Measurements from ENCODE around the gene PLA2G15. TPM values are rescaled to one million over a fixed set of nuclear protein-coding genes. Genes with fewer than 3 reads are reported as not detected.

Gene PLA2G15
- total and polyA plus RNA-seq, 2 experiments from 2014 or later, result 24.8 to 36.2 TPM

GRCh38 chr16:68283346-68283745, 38.2 kb downstream of the PLA2G15 start:
- TF ChIP-seq EZH2 (IDR thresholded peaks at IDR 0.05; ENCODE audit: insufficient read depth, poor library complexity, severe bottlenecking) (no peak), EZH2phosphoT487 (IDR thresholded peaks at IDR 0.05; ENCODE audit: insufficient read depth, low read depth) (no peak)
- Histone ChIP-seq H3K79me2 (ENCODE audit: insufficient read depth) (peaks cover 89% of the 10 kb centered on the region), H3K27ac (no peak overlapping the region), H3K36me3 (ENCODE audit: low read depth) (peaks cover 22% of the 10 kb centered on the region), H4K20me1 (ENCODE audit: insufficient read depth) (0 out of 2 replicates have a peak, but pooled peaks cover 3% of the 10 kb centered on the region), H3K4me3 (no peak overlapping the region), H3K4me2 (ENCODE audit: unreplicated experiment) (no peak overlapping the region), H3K9ac (no peak overlapping the region), H3K27me3 (replicated peaks; ENCODE audit: insufficient read depth) (no peaks in the 10 kb centered on the region), H3K4me1 (ENCODE audit: insufficient read depth) (peaks cover 15% of the 10 kb centered on the region), H3K9me3 (ENCODE audit: low read depth) (no peaks in the 10 kb centered on the region), H2AFZ (no peak overlapping the region), H3K9me2 (ENCODE audit: insufficient read depth) (no peaks in the 10 kb centered on the region), H3F3A (ENCODE audit: insufficient read depth) (peaks cover 17% of the 10 kb centered on the region)
- DNase-seq, result no peak
- 56 to 59% methylated on average over 5 of the region's 5 CpGs for WGBS, 2 experiments (ENCODE audit: low coverage in 1 of 2, low lambda C conversion rate in 2 of 2, missing lambda C conversion rate in 2 of 2)
- in situ Hi-C loops (cut with MboI), result no loop called here

- no peak for TF ChIP-seq EZH2 (IDR thresholded peaks at IDR 0.05; ENCODE audit: insufficient read depth, poor library complexity, severe bottlenecking)
- TF ChIP-seq EZH2phosphoT487 (IDR thresholded peaks at IDR 0.05; ENCODE audit: insufficient read depth, low read depth), result no peak
- H3K4me1 ChIP-seq (ENCODE audit: insufficient read depth), result peaks cover 21% of the 10 kb centered on the region
- no peaks in the 10 kb centered on the region for H3K9me2 ChIP-seq (ENCODE audit: insufficient read depth)
- 52 to 53% methylated on average over 9 of the region's 9 CpGs for WGBS, 2 experiments (ENCODE audit: low coverage in 1 of 2, low lambda C conversion rate in 2 of 2, missing lambda C conversion rate in 2 of 2)
- H3K27me3 ChIP-seq (replicated peaks; ENCODE audit: insufficient read depth), result no peaks in the 10 kb centered on the region
- H3K4me3 ChIP-seq, result no peak overlapping the region
- no peaks in the 10 kb centered on the region for H3K9me3 ChIP-seq (ENCODE audit: low read depth)
- no peak overlapping the region for H3K4me2 ChIP-seq (ENCODE audit: unreplicated experiment)
- in situ Hi-C loops (cut with MboI), result no loop called here
- peaks cover 94% of the 10 kb centered on the region for H3K79me2 ChIP-seq (ENCODE audit: insufficient read depth)
- DNase-seq, result no peak
- H4K20me1 ChIP-seq (ENCODE audit: insufficient read depth), result 0 out of 2 replicates have a peak, but pooled peaks cover 3% of the 10 kb centered on the region
- H3F3A ChIP-seq (ENCODE audit: insufficient read depth), result peaks cover 22% of the 10 kb centered on the region
- no peak overlapping the region for H3K27ac ChIP-seq
- no peak overlapping the region for H2AFZ ChIP-seq
- H3K36me3 ChIP-seq (ENCODE audit: low read depth), result peaks cover 22% of the 10 kb centered on the region
- no peak overlapping the region for H3K9ac ChIP-seq
Measured at GRCh38 chr16:68283801-68284598, 38.8 kb downstream of the PLA2G15 start.

GRCh38 chr16:68284847-68285246, 39.7 kb downstream of the PLA2G15 start:
- Histone ChIP-seq H3K4me3 (no peak overlapping the region), H3K4me1 (ENCODE audit: insufficient read depth) (peaks cover 30% of the 10 kb centered on the region), H3K27ac (no peak overlapping the region), H3F3A (ENCODE audit: insufficient read depth) (peaks cover 30% of the 10 kb centered on the region), H3K79me2 (ENCODE audit: insufficient read depth) (peaks cover 93% of the 10 kb centered on the region), H3K4me2 (ENCODE audit: unreplicated experiment) (no peak overlapping the region), H3K36me3 (ENCODE audit: low read depth) (peaks cover 18% of the 10 kb centered on the region), H3K9me3 (ENCODE audit: low read depth) (no peaks in the 10 kb centered on the region), H3K9ac (no peak overlapping the region), H3K27me3 (replicated peaks; ENCODE audit: insufficient read depth) (no peaks in the 10 kb centered on the region), H2AFZ (no peak overlapping the region), H3K9me2 (ENCODE audit: insufficient read depth) (no peaks in the 10 kb centered on the region), H4K20me1 (ENCODE audit: insufficient read depth) (0 out of 2 replicates have a peak, but pooled peaks cover 3% of the 10 kb centered on the region)
- in situ Hi-C loops (cut with MboI), result no loop called here
- 91 to 95% methylated on average over 5 of the region's 5 CpGs for WGBS, 2 experiments (ENCODE audit: low coverage in 1 of 2, low lambda C conversion rate in 2 of 2, missing lambda C conversion rate in 2 of 2)
- no peak for TF ChIP-seq EZH2phosphoT487 (IDR thresholded peaks at IDR 0.05; ENCODE audit: insufficient read depth, low read depth)
- no peak for TF ChIP-seq EZH2 (IDR thresholded peaks at IDR 0.05; ENCODE audit: insufficient read depth, poor library complexity, severe bottlenecking)
- no peak for DNase-seq

- no peak for DNase-seq
Measured at GRCh38 chr16:68285683-68286082, 40.5 kb downstream of the PLA2G15 start.

More at GRCh38 chr16:68285683-68286082, 40.5 kb downstream of the PLA2G15 start:
- WGBS, 2 experiments (ENCODE audit: low coverage in 1 of 2, low lambda C conversion rate in 2 of 2, missing lambda C conversion rate in 2 of 2), result 96 to 99% methylated on average over 3 of the region's 3 CpGs
- no peak overlapping the region for H3K9ac ChIP-seq
- 0 out of 2 replicates have a peak, but pooled peaks cover 3% of the 10 kb centered on the region for H4K20me1 ChIP-seq (ENCODE audit: insufficient read depth)
- peaks cover 90% of the 10 kb centered on the region for H3K79me2 ChIP-seq (ENCODE audit: insufficient read depth)
- TF ChIP-seq EZH2phosphoT487 (IDR thresholded peaks at IDR 0.05; ENCODE audit: insufficient read depth, low read depth), result no peak
- TF ChIP-seq EZH2 (IDR thresholded peaks at IDR 0.05; ENCODE audit: insufficient read depth, poor library complexity, severe bottlenecking), result no peak
- H3K9me2 ChIP-seq (ENCODE audit: insufficient read depth), result no peaks in the 10 kb centered on the region
- H3K4me2 ChIP-seq (ENCODE audit: unreplicated experiment), result no peak overlapping the region
- no peak overlapping the region for H2AFZ ChIP-seq
- in situ Hi-C loops (cut with MboI), result no loop called here
- no peak overlapping the region for H3K4me3 ChIP-seq
- H3K4me1 ChIP-seq (ENCODE audit: insufficient read depth), result peaks cover 38% of the 10 kb centered on the region
- H3K9me3 ChIP-seq (ENCODE audit: low read depth), result no peaks in the 10 kb centered on the region
- no peaks in the 10 kb centered on the region for H3K27me3 ChIP-seq (replicated peaks; ENCODE audit: insufficient read depth)
- peaks cover 37% of the 10 kb centered on the region for H3F3A ChIP-seq (ENCODE audit: insufficient read depth)
- H3K36me3 ChIP-seq (ENCODE audit: low read depth), result peaks cover 15% of the 10 kb centered on the region
- H3K27ac ChIP-seq, result no peak overlapping the region

Measured in GM23248 (cell line).